Activated CD8-positive, alpha-beta memory T cell treated with anti-CD3 and anti-CD28 coated beads for 4 hours (primary cell): ENCODE measurements around the gene CRLF3.
"Not testable (repeated sequence)": the region's sequence is repeated elsewhere in the genome, so short reads cannot be mapped to it uniquely, and the experiment has no call there.

Source experiments
- DNase-seq, 2 donors: peaks; one replicate each; pipeline ENCODE4 v3.0.0-alpha.2; 2020; ENCODE audit warnings: low read depth in 2 of 2

CRLF3 gene, protein sequence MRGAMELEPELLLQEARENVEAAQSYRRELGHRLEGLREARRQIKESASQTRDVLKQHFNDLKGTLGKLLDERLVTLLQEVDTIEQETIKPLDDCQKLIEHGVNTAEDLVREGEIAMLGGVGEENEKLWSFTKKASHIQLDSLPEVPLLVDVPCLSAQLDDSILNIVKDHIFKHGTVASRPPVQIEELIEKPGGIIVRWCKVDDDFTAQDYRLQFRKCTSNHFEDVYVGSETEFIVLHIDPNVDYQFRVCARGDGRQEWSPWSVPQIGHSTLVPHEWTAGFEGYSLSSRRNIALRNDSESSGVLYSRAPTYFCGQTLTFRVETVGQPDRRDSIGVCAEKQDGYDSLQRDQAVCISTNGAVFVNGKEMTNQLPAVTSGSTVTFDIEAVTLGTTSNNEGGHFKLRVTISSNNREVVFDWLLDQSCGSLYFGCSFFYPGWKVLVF

DNA sequence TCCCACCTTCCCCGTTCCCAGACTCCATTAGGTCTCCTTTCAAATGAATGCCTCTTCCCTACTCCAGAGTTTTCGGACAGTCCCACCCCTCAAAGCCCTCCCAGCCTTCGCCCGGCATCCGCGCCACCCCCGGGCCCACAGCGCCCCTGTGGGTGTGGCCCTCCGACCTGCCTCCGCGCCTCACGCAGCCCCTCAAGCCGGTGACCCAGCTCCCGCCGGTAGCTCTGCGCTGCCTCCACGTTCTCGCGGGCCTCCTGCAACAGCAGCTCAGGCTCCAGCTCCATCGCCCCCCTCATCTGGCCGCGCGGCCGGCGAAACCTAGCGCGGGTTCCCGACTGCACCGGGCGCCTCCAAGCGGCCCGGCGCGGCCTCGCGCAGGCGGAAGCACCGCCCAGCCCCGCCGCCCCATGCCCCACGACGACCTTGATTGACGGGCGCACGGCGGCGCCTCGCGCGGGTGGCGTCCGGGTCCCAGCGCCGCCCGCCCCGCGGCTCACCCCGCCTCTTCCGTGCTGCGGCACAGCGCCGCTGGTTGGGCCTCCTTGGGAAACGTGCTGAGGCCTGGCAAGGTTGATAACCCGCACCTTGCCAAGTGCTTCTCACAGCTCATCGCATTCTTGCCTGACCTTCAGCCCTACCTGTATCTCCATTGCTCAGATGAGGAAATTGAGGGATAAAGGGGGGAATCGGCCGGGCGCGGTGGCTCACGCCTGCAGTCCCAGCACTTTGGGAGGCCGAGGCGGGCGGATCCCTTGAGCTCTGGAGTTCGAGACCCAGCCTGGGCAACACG, at the start of gene CRLF3:
TSS of gene CRLF3 (minus strand) at position 337 of the 790 bp plus-strand sequence. CDS start at position 296, 41 bp downstream.
- peak; percentile 76 for DNase-seq

DNA sequence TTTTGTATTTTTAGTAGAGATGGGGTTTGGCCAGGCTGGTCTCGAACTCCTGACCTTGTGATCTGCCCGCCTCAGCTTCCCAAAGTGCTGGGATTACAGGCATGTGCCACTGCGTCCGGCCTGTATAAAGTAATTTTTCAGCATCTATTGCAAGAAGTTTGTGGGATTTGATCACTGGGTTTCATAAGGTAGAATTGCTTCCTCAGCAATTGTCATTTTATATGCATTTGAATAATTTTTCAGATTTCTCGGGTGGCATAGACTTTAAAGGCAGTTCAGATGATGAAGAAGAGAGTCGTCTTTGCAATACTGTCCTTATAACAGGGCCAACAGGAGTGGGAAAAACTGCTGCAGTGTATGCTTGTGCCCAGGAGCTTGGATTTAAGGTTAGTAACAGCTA, 44.5 kb upstream of the CRLF3 start:
- no peak for DNase-seq

DNA sequence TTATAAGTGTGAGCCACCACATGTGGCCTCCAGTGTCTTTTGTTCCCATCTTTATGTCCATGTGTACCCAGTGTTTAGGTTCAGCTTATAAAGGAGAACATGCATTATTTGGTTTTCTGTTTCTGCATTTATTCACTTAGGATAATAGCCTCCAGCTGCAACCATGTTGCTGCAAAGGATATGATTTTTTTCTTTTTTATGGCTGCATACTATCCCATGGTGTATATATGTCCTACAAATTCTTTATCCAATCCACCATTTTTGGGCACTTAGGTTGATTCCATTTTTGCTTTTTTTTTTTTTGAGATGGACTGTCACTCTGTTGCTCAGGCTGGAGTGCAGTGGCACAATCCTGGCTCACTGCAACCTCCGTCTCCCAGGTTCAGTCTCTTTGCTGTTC, 40.1 kb upstream of the CRLF3 start:
- no peak for DNase-seq

DNA sequence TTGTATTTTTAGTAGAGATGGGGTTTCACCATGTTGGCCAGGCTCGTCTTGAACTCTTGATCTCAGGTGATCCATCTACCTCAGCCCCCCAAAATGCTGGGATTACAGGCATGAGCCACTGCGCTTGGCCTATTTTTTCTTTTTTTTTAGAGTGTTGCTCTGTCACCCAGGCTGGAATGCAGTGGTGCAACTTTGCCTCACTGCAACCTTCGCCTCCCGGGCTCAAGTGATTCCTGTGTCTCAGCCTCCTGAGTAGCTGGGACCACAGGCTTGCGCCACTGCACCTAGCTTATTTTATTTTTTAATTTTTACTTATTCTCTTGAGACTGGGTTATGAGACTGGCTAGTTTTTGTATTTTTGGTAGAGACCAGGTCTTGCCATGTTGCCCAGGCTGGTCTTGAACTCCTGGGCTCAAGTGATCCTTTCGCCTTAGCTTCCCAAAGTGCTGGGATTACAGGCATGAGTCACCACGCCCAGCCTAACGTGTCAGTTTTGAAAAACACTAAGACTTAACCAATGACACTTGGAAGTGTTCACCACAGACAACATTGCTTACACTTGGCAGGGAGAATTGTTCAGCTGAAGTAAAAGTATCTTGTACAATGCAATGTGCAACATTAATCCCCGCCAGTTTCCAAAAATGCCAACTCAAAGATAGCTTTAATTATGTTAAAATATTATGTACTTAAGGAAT, 34.2 kb upstream of the CRLF3 start:
- DNase-seq: no peak

DNA sequence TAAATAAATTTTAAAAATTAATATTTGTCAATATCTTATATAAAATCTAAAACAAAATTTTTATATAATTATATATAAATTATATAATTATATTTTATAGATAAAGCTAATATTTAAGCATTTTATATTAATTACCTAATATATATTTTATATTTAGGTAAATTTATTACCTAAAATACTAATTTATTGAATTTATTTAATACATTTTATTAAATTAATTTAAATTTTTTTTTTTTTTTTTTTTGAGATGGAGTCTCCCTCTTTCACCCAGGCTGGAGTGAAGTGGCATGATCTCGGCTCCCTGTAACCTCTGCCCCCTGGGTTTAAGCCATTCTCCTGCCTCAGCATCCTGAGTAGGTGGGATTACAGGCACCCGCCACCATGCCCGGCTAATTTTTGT, 29.7 kb upstream of the CRLF3 start:
- DNase-seq: no peak

DNA sequence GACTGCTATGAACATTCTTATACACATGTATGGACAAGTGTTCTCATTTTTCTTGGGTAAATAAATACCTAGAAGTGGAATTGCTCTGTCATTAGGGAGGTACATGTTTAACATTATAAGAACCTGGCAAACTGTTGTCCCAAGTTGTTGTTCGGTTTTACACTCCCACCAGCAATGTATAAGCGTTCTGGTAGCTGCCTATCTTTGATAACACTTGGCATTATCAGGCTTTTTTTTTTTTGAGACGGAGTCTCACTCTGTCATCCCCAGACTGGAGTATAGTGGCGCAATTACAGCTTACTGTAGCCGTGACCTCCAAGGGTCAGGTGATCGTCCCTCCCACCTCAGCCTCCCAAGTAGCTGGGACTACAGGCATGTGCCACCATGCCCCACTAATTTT, 23.5 kb upstream of the CRLF3 start:
- no peak for DNase-seq

DNA sequence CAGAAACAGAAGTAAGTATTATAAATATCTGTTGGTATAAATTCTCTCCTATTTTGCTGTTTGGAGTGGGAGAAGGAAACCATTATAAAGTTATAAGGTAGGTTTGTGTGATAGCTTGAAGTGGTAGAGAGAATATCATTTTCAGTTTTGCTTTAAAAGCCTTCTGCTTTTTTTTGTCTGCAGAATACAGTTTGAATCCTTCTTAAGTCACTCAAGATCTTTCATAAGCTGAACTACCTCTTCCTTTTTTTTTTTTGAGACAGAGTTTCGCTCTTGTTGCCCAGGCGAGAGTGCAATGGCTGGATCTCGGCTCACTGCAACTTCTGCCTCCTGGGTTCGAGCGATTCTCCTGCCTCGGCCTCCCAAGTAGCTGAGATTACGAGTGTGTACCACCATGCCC, 16.3 kb upstream of the CRLF3 start:
- DNase-seq: no peak

DNA sequence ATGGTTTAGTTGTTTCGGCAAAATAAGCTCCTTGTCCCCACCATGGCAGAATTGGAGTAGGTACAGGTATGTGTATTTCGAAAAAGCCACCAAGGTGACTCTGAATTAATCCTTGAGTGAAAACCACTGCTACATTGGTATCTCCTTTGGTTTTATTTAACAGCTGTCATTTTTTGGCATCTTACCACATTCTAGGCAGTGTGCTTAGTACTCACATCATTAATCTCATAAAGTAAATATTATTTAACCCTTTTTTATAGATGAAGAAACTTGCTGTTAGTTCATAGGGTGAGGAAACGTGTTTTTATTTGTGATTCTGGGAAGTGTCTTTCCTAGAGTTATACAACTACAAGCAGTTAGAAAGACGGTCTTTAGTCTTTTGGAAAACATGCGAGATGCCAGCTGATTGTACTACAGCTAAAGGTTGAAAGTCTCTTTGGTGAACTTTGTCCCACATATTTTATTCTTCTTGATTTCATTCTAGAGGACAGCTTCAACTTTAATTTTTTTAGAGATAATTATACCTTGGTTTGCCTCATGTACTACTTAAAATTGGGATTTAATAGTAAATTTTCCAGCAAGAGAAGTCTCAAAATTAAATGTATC, 13.8 kb upstream of the CRLF3 start:
- DNase-seq: no peak

DNA sequence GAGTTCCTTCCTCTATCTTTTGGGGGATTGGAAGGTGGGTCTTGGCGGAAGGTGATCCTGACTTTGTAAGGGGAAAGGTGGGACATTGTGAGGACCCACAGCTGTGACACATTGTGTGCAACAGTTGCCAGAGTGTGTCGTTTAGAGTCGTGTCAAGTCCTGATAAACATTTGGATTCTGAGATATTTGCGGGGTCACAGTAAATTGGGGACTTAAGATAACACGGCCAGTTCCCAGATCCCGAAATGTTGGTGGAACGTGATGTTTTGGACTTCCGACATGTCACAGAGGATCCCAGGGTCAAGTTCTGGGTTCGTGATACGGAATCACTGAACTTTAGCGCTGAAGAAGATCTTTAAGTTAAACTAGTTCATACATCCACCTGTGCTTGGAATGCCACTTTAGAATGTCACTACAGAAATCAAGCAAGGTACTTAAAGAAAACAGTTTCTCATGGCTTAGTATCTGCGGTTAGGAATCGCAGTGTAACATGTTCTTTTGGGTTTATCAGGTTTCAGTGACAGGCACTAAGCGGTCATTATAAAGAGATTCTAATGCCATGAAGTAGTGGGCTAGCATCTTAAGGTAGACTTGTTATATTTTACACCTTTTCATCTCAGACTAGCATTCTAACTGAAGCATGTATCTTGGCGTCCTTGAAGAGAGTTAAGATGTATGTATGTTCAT, 8.1 kb upstream of the CRLF3 start:
- no peak for DNase-seq

DNA sequence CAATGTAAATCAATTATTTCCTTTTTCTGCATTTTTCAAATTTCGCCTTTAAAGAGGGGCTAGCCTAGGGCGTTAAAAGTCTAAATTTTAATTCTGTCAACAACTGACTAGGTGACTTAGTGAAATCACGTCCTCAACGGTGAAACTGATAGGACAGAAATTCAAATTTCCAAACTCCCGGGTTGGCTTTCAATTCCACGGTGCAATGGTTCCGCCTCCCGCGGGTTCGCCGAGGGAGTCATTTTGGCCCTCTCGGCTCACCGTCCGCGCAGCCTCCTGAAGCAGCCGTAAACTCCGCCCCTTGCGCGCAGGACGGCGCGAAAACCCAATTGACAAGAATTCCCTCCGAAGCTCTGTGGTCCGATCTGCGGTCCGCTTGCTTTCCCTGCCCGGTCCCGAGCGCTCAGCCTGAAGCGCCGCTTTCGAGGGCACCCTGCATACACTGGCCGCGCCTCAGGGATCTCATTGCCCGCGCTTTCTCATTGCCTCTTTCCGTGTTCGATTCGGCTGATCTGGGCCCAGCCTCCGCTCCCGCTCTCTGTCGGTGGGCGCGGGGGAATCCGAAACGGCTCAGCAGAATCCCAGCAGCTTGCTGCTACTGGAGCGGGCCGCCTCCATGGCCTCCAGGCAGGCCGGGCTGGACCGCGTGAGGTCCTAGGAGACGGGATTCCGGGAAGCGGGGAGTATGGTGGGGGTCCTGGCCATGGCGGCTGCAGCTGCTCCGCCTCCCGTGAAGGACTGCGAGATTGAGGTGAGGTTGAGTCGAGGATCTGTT, 7.4 kb upstream of the CRLF3 start, which contains the start of gene ATAD5:
TSS of gene ATAD5 (plus strand) at position 304 of the 775 bp plus-strand sequence. CDS start at position 686, 382 bp downstream.
- peak; percentile 73 to 78 for DNase-seq

DNA sequence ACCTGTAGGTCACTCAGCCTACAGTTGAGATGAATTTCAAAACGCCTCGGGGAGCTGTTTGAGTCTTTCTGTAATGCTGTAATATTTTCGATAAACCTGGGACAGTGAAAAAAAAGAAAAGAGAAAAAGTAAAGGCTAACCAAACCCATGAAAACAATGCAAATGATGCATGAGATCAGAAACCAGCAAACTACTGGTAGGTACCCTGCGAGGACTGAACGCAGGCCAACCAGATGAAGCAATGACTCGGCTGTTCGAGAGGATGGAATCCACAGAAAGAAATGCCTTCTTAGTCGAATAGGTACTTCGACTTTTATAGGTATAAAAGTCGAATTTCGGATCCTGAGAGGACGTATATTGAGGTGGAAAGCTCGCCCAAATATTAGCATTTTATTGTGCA, 6.8 kb upstream of the CRLF3 start:
- no peak for DNase-seq

DNA sequence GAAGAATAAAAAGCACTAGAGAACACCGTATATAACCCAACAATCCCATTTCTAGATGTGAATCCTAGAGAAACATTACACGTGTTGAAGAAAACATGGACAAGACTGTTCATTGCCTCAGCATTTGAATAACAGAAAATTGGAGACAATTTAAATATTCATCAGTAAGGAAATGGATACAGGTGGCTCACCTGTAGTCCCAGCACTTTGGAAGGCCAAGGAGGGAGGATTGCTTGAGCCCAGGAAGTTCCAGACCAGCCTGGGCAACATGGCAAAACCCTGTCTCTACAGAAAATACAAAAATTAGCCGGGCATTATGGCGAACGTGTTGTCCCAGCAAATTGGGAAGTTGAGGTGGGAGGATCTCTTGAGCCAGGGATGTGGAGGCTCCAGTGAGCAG, 4.5 kb upstream of the CRLF3 start:
- DNase-seq: no peak

DNA sequence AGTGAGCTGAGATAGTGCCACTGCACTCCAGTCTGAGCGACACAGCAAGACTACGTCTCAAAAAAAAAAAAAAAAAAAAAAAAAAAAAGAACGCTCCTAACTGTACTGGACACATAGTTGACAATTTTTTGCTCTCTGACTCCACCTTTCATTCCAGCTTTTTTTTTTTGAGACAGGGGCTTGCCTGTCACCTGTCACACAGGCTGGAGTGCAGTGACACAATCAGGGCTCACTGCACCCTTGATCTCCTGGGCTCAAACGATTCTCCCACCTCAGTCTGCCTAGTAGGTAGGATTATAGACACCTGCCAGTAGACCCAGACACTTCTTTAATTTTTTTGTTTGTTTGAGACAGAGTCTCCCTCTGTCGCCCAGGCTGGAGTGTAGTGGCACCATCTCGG, 2.6 kb upstream of the CRLF3 start:
- no peak for DNase-seq

DNA sequence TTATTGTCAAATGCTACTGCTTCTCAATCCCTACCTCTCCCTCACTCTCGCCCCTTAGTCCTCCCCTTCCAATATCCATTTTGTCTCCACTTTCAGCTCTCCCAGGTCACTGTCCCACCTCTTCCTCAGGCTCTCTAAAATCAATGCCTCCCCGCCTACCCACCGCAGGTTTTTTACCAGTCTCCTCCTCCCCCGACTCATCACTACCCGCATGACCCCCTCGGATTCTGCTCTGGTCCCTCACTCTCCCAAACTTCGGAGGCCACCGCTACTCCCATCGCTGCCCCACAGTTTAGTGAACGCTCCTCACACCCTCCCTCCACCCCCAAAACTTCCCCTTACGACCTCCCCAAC, 513 bp downstream of the CRLF3 start:
- no peak for DNase-seq

DNA sequence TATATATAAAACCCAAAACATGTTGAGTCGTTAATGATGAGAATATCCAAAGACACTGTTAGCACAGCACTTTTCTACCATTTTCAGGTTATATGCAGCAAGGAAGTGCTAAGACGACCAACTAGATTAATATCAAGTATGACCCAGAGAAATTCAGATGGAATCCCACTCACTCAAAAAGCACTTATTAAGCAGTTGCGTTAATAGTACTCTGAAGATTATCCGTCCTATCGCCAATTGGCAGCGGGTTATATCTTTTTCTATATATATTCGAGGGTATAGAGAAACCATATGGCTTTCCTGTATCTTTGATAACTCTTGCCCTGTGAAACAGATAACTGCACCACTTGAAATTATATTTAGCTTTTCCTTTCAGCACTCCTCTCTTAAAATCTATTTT, 1.1 kb downstream of the CRLF3 start:
- no peak for DNase-seq

DNA sequence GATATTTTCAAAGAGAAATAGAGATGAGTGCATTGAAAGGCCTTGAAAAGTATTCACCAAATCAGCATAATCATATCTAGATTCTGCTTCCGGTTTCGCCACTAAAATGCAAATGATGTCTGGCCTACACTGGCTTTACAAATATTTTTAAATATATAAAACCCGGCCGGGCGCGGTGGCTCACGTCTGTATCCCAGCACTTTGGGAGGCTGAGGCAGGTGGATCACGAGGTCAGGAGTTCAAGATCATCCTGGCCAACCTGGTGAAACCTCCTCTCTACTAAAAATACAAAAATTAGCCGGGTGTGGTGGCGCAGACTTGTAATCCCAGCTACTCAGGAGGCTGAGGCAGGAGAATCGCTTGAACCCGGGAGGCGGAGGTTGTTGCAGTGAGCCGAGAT, 1.6 kb downstream of the CRLF3 start:
- DNase-seq: not testable (repeated sequence)

DNA sequence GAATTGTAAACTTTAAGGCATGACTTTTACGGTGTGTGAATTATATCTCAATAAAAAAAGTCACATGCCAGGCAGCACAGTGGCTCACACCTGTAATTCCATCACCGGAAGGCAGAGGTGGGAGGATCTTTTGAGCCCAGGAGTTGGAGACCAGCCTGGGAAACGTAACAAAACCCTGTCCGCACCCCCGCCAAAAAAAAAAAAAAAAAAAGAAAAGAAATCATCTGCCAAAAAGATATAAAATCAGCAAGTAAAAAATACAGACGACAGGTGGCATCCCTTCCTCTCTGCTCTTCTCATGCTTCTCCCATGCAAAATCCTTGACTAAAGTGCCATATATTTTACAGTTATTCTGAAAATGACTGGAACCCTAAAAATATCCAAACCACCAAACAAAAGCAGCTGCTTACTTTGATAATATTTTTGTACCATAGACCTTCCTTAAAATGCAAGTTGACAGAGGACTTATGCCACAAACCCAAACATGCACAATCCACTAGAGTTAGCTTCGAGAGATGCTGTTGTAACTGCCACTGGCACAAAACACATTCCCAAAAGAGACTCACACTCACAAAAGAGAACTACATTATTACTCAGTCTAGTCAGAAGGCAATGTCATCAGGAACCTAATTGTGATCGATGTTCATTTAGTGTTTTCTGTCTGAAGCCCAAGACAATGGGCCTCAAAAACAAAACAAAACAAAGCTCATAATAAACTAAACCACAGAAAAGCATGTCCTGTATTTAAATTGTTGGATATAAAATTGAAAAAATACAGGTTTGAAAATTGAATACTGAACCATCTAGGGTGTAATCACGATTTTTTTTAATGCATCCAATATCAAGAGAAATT, 2.4 kb downstream of the CRLF3 start:
- DNase-seq: no peak

DNA sequence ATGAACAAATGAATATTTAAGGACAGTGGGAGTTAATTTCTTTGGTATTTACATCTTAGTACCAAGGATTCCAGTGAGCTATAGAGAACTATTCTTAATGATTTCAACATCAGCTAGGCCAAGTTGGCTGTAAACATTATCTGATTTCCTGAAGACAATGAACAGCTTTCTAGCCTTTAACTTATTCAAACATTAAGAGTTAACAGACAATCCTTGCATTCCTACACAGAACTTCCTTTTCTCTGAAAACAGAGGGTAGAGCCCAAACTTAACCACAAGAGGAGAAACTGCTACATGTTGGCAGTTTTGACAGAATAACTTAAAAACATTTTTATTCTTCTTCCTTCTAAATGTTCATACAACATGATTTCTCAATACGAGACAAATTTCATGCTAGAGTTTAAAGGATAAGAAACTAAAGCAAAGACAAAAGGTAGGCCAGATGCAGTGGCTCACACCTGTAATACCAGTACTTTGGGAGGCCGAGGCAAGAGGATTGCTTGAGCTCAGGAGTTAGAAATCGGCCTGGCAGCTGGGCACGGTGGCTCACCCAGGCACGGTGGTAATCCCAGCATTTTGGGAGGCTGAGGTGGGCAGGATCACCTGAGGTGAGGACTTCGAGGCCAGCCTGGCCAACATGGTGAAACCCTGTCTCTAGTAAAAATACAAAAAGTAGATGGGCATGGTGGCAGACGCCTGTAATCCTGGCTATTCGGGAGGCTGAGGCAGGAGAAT, 4.4 kb downstream of the CRLF3 start:
- no peak for DNase-seq

DNA sequence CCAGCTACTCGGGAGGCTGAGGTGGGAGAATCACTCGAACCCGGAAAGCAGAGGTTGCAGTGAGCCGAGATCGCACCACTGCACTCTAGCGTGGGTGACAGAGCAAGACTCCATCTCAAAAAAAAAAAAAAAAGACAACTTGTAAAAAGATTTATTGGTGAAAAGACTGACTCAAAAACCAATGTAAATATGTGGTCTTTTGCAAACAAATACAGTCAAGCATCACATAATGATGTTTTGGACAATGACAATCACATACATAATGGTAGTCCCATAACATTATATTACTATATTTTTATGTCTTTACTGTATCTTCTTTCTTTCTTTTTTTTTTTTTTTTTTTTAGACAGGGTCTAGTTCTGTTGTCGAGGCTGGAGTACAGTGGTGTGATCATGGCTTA, 8.3 kb downstream of the CRLF3 start:
- DNase-seq: no peak
